Endothelial cell of umbilical vein (primary cell): ENCODE data around the gene SPAG7.

ENCODE experiments used
- EZH2 ChIP-seq: IDR thresholded peaks from 2 replicates; pipeline ENCODE4 v1.6.1; 2012; ENCODE audit warnings: borderline replicate concordance, low read depth, mild to moderate bottlenecking, moderate library complexity, low read length, inconsistent platforms; ENCODE audit not compliant: severe bottlenecking
- FOS ChIP-seq: IDR thresholded peaks from 2 replicates; pipeline ENCODE4 v1.6.1; 2011; ENCODE audit warnings: mild to moderate bottlenecking, low read length, moderate library complexity, borderline replicate concordance; ENCODE audit not compliant: insufficient read depth
- GATA2 ChIP-seq: IDR thresholded peaks from 2 replicates; pipeline ENCODE4 v1.7.0; 2011; ENCODE audit warnings: low read depth, mild to moderate bottlenecking, moderate library complexity, mixed read lengths, low read length; ENCODE audit not compliant: insufficient read length, insufficient read depth
- JUN ChIP-seq: IDR thresholded peaks from 2 replicates; pipeline ENCODE4 v1.6.1; 2011; ENCODE audit warnings: borderline replicate concordance, low read depth; ENCODE audit not compliant: insufficient read length, insufficient read depth
- MYC ChIP-seq: IDR thresholded peaks from one replicate; pipeline ENCODE4 v1.6.1; 2011; ENCODE audit warnings: mild to moderate bottlenecking, low read depth, low read length
- POLR2A ChIP-seq: IDR thresholded peaks from 2 replicates; pipeline ENCODE4 v1.6.1; 2012; ENCODE audit warnings: low read depth, mild to moderate bottlenecking, control low read depth, low read length
- POLR2AphosphoS5 ChIP-seq: IDR thresholded peaks from 2 replicates; pipeline ENCODE4 v1.6.1; 2012; ENCODE audit warnings: low read depth, mild to moderate bottlenecking, control low read depth, low read length, moderate library complexity; ENCODE audit not compliant: insufficient read depth
- TF ChIP-seq, protein P1 (sequence below), 2 donors: IDR thresholded peaks; 1 replicate in 1 of 2; 2 replicates in 1 of 2; pipeline ENCODE4 v1.5.1; 2011; ENCODE audit warnings: low read length in 2 of 2, mild to moderate bottlenecking in 2 of 2, moderate library complexity in 2 of 2, control low read depth in 1 of 2, inconsistent platforms in 1 of 2, low read depth in 1 of 2; ENCODE audit not compliant: insufficient read depth in 1 of 2; ENCODE audit errors: extremely low read depth in 1 of 2
- TF ChIP-seq, protein P2 (sequence below): IDR thresholded peaks from 2 replicates; pipeline ENCODE4 v1.6.1; 2011; ENCODE audit not compliant: insufficient read depth, insufficient read length

DNA sequence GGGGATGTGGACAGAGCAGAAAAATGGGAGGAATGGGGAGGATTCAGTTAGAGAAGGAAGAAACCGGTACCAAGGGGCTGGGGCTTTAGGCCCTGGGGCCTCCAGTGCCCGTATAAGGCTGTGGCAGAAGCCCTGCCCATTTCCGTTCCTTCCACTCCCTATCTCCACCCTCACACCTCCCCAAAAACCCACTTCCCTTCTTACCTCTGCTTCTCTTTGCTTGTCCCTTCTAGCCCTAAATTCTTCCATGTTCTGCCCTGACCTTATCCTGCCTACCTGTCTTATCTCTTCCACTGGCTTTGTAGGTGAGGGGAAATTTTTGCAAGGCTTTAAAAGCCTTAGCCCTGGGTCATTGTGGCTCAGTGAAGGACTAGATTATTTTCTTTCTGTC, 23.5 kb downstream of the SPAG7 start:
- TF ChIP-seq, protein P1, sequence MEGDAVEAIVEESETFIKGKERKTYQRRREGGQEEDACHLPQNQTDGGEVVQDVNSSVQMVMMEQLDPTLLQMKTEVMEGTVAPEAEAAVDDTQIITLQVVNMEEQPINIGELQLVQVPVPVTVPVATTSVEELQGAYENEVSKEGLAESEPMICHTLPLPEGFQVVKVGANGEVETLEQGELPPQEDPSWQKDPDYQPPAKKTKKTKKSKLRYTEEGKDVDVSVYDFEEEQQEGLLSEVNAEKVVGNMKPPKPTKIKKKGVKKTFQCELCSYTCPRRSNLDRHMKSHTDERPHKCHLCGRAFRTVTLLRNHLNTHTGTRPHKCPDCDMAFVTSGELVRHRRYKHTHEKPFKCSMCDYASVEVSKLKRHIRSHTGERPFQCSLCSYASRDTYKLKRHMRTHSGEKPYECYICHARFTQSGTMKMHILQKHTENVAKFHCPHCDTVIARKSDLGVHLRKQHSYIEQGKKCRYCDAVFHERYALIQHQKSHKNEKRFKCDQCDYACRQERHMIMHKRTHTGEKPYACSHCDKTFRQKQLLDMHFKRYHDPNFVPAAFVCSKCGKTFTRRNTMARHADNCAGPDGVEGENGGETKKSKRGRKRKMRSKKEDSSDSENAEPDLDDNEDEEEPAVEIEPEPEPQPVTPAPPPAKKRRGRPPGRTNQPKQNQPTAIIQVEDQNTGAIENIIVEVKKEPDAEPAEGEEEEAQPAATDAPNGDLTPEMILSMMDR (IDR thresholded peaks at IDR 0.05; ENCODE audit: extremely low read depth in 1 of 2, insufficient read depth in 1 of 2, low read depth in 1 of 2, low read length in 2 of 2) = no peak
- TF ChIP-seq EZH2 (no peak), POLR2AphosphoS5 (no peak), FOS (no peak), POLR2A (no peak), JUN (no peak), GATA2 (no peak), MYC (no peak)
- TF ChIP-seq, protein P2, sequence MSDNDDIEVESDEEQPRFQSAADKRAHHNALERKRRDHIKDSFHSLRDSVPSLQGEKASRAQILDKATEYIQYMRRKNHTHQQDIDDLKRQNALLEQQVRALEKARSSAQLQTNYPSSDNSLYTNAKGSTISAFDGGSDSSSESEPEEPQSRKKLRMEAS = no peak
